Tongue (tissue), 2 donors: ENCODE measurements around the gene HGF. TPM values are rescaled to one million over a fixed set of nuclear protein-coding genes. Genes with fewer than 3 reads are reported as not detected.

Source experiments
- DNase-seq: peaks from one replicate; pipeline ENCODE4 v3.0.0-alpha.2; 2015
- total RNA-seq: library from RNA; depleted of rRNA; stranded (reverse); fragments of >200 nt; gene quantifications from one replicate; pipeline ENCODE4 v1.2.3, GENCODE V29; 2014

The HGF gene
- total RNA-seq, 1 donor from 2014 or later = 10.2 TPM

GRCh38 chr7:81719865-81720264 lies 50.0 kb downstream of the HGF start:
- DNase-seq = no peak

- DNase-seq = no peak
These were observed 53.8 kb downstream of the HGF start for GRCh38 chr7:81715984-81716588.

- DNase-seq = no peak
These were observed 55.5 kb downstream of the HGF start for GRCh38 chr7:81714306-81714705.

DNA sequence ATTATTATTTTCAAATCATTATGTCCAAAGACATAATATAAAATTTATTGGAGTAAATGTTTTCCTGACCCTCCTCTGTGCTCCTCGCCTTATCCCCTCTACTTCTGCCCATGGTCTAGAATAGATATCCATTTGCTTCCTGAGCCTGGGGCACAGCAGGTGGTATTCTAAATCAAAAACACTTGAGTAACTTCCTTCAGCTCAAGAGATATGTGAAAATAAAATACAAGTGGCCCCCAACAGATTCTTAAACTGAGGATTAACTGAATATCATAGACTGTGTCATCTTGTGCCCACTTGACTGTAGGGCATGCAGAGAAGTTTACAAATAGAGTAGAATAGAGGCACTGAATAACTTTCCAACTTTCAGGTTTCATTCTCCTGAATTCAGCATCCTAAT lies 59.1 kb downstream of the HGF start:
- DNase-seq = no peak

DNA sequence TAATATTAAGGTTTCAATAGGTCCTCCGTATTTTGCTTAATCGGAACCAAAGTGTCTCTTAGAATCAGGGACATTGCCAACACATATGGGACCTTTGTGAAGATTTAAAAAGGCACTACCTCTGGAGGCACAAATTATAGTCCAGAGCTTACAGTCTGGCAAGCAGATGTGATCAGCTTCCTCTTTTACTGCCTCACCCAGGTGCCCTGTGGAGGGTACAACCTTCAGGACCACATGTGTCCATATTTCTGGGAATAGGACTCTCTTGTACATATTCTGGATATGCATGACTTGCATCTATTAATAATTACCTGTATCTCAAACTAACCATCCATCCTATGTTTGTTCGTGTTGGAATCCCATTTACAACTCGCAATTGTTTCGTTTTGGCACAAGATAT lies 60.0 kb downstream of the HGF start:
- no peak for DNase-seq

- DNase-seq = peak; percentile 18
These were observed 61.9 kb downstream of the HGF start for GRCh38 chr7:81707966-81708365.

GRCh38 chr7:81707196-81707595 lies 62.7 kb downstream of the HGF start:
- DNase-seq = no peak

DNA sequence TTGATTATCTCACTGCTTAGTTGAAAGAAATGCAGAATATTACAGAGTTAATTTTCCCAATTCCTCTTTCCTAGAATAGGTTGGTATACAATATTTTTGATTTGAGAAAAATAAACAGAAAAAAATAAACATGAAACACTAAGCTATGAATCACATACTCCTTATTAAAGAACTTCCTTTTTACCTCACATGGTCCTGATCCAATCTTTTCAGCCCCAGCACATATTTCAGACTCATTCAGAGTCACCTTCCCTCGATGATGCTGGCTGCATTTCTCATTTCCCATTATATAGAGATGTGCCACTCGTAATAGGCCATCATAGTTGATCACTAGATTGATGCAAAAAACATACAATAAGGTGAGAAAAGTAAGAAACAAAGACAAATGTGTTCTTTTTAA lies 64.6 kb downstream of the HGF start:
- no peak for DNase-seq

DNA sequence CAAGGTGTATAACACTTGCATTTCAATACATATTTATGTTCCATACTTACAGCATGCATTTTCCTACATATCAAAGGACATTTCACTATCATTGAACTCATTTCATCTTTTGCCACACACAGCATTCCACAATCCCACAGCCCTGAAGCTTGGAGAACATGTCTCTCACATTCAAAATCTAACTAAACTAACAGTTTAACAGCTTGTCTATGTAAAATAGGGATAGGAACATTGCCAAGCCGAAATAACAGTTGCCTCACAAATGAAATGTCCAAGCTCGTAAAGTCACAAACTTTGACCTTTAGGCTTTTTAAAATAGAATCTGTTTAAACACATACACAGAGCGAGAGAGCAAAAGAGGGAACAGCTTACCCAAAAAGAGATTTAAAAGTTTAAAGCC lies 65.3 kb downstream of the HGF start:
- no peak for DNase-seq

GRCh38 chr7:81698965-81699364 lies 70.9 kb downstream of the HGF start:
- DNase-seq = no peak

DNA sequence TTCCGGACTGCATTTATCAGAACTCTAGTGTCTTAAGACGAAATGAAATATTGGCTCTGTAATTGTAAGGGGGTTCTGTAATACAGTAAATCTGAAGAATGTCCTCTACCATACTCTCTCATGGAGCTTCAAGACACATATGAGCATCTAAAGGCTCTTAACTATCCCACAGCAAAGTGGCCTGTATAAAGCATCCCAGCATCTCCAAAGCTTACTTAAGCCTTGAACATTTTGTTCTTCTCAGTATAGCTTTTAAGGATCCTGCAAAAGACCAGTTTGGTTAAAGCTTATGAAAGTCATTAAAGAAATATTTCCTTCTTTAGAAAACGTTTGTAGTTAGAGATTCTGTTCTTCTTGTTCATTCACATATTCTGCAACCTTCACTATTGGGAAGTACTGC lies 75.1 kb downstream of the HGF start:
- DNase-seq = no peak

DNA sequence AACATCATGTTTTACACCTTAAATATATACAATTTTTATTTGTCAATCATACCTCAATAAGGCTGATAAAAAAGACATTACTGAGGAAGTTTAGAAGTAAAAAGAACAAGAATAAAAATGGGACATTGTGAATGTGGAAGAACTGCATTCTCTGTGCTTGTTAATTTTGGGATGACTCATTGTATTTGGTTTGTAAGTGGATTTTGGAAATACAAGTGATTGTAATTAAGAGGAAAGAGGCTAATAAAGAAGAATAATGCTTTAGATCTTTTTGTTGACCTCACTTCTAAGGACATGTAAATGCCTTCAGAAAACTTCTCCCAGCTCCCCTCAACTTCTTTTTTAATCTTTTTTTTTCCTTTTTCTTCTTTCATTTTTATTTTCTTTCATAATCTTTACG lies 76.0 kb downstream of the HGF start:
- no peak for DNase-seq

GRCh38 chr7:81693080-81693479 lies 76.8 kb downstream of the HGF start:
- DNase-seq = no peak

DNA sequence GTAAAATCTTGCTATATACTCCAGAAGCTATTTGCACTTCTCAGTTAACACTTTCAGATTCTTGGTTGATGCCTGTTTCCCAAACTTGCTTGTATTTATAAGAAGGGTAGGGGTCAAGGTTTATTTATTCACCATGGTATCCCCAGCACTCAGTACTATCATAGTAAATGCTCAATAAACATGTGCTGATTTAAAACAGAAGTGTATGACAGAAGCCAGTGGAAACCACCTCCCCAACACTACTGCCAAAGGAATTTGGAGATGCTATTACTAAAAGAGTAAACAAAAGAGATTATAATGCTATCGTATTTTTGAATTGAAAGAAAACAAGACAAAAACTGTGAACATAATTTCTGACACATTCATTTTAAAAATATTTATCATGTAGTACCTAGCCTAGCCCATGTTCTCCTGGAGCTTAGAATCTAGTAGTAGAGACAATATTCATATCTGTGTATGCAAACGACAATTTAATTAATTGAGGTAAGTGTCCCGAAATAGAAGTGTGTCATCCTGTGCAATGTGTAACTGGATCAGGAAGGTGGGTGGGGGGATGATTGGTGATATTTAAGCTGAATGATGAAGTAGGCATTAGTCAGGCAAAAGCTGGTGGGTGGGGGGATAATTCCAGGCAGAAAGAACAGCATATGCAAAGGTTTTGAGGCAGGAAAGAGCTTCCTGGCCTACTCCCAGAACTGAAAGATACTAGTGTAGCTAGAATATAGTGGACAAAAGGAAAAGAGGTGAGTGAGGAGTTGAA lies 77.5 kb downstream of the HGF start:
- no peak for DNase-seq

DNA sequence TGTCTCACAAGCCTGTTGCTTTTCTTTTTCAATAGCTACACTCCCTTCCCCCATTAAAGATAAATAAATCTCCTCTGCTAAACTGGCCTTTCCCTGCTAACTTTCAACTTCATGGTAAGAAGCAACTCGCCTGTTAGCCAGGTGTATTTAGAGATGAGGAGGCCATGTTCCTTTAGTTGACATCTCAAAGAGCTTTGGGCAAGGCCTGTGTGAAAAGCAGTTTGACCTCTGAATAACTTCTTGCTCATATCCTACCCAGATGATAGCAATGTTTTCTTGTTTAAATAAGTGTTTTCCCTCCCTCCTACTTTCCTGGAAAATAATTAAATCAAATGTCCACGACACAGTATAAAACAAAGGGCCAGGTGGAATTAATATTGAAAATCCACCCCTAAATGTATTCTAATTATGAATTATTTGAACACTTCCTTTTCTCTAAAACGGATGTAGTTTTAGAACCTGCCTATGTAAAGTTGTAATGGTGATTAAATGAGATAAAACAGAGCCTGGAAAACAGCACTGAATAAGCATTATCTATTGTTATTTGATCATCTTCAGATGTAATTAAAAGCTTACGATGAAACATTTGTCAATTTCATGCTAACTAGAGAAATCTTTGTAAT lies 78.5 kb downstream of the HGF start:
- DNase-seq = no peak

GRCh38 chr7:81690688-81691087 lies 79.2 kb downstream of the HGF start:
- DNase-seq = no peak

DNA sequence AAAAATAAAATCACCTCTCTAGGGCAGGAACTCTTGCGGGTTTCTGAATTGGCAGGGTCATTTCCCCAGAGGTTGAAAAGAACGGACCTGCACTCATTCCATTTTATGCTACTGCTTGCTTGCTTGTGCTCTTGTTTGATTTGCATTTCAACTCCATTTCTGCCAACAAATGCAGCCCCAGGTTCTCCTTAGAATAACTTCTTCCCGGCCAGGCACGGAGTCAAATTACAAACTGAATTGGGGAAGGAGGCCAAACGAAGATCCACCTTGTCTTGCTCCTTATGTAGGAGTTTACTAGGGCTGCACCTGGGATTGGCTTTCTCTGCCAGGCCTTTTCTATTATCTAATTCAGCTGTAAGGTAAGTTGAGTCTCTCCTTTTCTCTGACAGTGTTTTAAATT lies 79.6 kb downstream of the HGF start:
- DNase-seq = peak; percentile 65

DNA sequence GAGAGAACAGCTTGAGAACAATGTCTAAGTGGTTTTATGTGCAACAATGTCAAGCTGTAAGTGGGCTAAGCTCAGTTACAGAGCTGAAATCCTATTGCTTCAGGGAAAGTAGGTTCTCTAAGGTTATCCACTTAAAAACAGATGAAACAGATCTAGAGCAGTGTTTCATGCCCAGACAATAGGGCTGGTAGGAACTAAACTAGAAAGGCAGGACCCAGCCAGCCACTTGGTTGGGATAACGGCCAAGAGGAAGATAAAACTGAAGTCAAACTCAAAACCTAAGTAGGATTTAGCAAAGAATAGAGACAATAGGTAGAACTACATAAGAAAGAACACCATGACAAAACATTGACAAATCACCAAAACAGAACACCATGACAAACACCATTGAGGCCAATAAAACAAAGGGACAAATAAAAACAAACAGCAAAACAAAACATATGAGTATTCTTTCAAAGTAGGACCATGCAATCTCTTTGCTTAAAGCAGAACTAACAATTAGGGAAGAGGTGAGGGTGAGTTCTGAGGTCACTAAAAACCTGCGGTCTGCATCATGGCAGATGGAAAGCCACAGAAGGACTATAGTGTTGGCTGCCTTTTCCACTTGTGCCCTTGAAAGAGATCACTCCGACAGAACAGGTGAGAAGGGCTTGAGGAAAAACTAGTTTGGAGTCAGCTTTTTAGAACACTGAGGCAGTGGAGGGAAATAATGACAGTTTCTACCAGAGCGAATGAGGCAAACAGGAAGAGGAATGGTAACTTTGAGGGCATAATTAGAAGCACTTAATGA lies 81.0 kb downstream of the HGF start:
- DNase-seq = no peak

DNA sequence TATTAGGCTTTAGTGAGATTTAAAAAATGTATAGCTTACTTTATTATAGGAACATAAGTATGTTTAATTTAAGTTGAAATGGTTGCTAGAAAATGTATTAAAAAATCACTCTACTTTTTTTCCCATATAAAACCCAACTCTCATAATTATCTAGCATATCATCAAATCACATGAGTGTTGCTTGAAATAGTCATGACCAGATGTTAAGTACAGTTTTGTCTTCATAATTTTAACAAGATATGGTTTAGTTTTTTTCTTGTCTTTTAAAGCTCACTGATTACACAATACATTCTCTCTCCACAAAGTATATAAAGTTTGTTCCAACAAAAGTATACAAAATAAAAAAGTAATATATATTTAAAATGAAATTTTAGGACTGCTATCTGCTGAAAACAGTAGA lies 82.8 kb downstream of the HGF start:
- no peak for DNase-seq

- peak; percentile 24 for DNase-seq
These were observed 84.5 kb downstream of the HGF start for GRCh38 chr7:81685270-81685868.

DNA sequence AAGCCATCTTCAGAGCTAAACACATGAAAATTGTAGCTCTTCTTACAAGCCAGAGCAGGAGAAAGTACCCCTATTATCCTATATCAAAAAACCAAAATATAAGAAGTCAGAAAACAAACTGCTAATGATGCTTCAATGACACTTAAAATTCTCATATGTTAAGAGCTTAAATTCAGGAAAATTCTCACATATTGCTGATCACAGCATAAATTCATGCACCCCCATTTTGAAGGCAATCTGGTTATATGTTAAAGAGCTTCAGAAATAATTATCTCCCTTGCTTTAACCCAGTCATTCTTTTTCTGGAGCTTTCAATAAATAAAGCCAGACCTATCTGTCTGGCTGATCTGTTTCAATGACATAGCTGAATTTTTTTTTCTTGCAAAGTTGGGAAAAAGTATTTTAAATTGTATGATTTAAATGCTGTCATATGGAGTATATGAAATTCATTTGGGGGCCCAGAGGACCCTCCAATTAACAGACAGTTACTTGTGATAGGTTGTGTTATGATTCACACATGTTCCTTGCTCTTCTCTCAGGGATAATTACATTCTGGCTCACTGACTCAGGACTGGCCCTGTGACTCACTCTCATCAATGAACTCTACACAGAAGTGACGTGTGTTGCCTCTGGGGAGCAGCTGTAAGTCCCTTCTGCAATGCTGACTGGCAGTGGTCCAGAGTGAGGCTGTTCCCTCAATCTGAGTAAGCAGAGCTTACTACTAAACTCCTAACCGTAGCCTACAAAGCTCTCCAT lies 85.2 kb downstream of the HGF start:
- DNase-seq = peak; percentile 93

GRCh38 chr7:81684033-81684432 lies 85.8 kb downstream of the HGF start:
- no peak for DNase-seq
